ENCODE measurements around the gene MAP2K1.
A peak's percentile ranks its signal among the peaks of the same experiment; 100 is the strongest.
"Not testable (repeated sequence)": the region's sequence is repeated elsewhere in the genome, so short reads cannot be mapped to it uniquely, and the experiment has no call there.

MAP2K1 gene

DNA sequence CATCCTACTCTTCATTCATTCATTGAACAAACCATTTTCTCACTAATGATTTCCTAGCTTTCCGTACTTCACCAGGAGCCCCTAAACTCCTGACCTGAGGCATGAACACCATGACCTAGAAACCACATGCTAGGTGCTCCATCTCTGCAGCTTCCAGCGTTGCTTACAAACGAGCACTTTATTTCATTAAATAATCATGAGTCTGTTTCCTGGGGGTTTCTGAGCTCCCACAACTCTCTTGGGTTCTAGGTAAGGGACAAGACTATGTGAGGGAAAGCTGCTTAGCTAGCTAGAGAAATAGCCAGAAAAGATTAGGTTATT, 1.3 kb downstream of the MAP2K1 start:
- DNase-seq (ENCODE audit: low read depth in 2 of 2): no peak
- peak overlapping the region; percentile 81 to 87 for H3K4me3 ChIP-seq (replicated peaks in 1 of 2; ENCODE audit: low read depth in 2 of 2, low read length in 2 of 2)
- TF ChIP-seq, protein P1, sequence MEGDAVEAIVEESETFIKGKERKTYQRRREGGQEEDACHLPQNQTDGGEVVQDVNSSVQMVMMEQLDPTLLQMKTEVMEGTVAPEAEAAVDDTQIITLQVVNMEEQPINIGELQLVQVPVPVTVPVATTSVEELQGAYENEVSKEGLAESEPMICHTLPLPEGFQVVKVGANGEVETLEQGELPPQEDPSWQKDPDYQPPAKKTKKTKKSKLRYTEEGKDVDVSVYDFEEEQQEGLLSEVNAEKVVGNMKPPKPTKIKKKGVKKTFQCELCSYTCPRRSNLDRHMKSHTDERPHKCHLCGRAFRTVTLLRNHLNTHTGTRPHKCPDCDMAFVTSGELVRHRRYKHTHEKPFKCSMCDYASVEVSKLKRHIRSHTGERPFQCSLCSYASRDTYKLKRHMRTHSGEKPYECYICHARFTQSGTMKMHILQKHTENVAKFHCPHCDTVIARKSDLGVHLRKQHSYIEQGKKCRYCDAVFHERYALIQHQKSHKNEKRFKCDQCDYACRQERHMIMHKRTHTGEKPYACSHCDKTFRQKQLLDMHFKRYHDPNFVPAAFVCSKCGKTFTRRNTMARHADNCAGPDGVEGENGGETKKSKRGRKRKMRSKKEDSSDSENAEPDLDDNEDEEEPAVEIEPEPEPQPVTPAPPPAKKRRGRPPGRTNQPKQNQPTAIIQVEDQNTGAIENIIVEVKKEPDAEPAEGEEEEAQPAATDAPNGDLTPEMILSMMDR (IDR thresholded peaks at IDR 0.05; ENCODE audit: low read depth, low read length): no peak

DNA sequence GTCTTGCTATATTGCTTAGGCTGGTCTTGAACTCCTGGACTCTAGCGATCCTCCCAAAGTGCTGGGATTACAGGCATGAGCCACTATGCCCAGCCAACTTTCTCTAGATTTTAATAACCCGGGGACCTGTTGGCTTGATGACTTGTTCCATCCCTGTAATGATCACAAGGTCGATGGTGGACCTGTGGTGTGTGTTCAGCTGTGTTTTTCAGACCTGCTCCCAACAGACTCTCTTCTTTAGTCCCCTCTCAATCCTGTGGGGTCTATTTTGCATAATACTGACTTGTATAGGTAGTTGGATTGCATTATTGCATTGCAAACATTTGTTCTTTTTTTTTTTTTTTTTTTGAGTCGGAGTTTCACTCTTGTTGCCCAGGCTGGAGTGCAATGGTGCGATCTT, 1.9 kb downstream of the MAP2K1 start:
- peak overlapping the region in 1 of 2 donors; percentile 87 for H3K4me3 ChIP-seq (replicated peaks in 1 of 2; ENCODE audit: low read depth in 2 of 2, low read length in 2 of 2)
- no peak for DNase-seq (ENCODE audit: low read depth in 2 of 2)
- TF ChIP-seq, protein P1 (IDR thresholded peaks at IDR 0.05; ENCODE audit: low read depth, low read length): no peak

DNA sequence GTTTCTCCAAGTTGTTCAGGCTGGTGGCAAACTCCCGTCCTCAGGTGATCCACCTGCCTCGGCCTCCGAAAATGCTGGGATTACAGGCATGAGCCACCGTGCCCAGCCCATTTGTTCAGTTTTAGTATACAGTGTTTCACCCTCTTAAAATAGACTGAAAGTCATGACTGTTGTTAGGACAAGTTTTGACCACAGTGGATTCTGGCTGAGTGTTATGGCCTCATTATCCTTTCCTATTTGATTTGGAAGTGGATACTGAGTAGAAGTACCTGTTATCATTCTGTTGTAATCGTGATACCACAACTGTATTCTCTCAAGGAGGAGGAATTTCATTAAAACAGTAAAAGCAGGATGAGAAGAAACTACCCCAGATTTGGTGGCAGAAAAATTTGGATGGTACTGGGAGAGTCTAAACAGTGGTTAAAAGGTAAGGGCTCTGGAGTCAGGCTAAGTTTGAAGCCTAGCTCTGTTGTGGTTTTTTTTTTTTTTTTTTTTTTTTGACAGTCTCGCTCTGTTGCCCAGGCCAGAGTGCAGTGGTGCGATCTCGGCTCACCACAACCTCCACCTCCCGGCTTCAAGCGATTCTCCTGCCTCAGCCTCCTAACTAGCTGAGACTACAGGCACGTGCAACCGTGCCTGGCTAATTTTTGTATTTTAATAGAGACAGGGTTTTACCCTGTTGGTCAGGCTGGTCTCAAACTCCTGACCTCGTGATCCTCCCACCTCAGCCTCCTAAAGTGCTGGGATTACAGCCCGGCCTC, 2.6 kb downstream of the MAP2K1 start:
- DNase-seq (ENCODE audit: low read depth in 2 of 2): no peak
- no peak overlapping the region for H3K4me3 ChIP-seq (replicated peaks in 1 of 2; ENCODE audit: low read depth in 2 of 2, low read length in 2 of 2)
- TF ChIP-seq, protein P1 (IDR thresholded peaks at IDR 0.05; ENCODE audit: low read depth, low read length): no peak

DNA sequence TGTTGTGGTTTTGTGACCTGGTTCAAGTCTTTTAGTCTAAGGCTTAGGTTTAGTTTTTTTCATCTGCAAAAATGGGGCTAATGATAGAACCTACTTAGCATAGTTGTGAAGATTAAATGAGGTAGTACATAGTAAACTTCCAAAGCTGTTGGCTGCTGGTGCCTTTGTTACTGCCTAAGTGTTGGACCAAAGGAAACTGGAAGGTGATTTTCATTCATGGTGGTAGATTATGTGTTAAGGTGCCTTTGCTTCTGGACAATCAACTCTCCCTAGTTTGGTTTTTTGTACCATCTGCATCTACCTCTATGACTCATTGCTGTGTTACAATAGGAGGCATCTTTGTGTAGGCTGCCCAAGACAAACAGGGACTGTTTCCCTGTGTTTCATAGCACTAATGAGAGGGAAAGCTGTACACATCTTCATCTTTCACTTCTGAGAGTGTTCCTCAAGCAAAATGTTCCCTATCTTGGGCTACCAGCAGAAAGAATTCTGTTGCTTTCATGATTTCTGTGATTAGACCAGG, 3.2 kb downstream of the MAP2K1 start:
- TF ChIP-seq, protein P1 (IDR thresholded peaks at IDR 0.05; ENCODE audit: low read depth, low read length): no peak
- H3K4me3 ChIP-seq (replicated peaks in 1 of 2; ENCODE audit: low read depth in 2 of 2, low read length in 2 of 2): no peak overlapping the region
- peak in 1 of 2 donors; percentile 47 for DNase-seq (ENCODE audit: low read depth in 2 of 2)

DNA sequence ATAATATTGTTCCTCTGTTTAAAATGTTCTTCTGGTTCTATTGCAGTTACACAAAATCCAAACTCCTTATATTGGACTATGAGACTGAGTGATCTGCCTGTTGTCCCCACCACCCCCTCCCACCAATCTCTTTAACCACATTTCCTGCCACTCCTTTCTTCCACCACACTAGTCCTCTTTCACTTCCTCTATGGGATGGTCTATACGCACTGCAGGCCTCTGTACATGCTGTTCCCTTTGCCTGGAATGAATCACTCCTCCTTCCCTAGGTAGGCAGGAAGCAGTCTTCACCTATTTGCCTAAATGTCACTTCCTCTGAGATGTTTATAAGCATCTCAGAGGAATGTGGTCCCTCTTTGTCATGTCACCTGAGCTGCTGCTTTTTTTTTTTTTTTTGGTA, 4.0 kb downstream of the MAP2K1 start:
- H3K4me3 ChIP-seq (replicated peaks in 1 of 2; ENCODE audit: low read depth in 2 of 2, low read length in 2 of 2): no peak overlapping the region
- TF ChIP-seq, protein P1 (IDR thresholded peaks at IDR 0.05; ENCODE audit: low read depth, low read length): no peak
- peak in 1 of 2 donors; percentile 60 for DNase-seq (ENCODE audit: low read depth in 2 of 2)

DNA sequence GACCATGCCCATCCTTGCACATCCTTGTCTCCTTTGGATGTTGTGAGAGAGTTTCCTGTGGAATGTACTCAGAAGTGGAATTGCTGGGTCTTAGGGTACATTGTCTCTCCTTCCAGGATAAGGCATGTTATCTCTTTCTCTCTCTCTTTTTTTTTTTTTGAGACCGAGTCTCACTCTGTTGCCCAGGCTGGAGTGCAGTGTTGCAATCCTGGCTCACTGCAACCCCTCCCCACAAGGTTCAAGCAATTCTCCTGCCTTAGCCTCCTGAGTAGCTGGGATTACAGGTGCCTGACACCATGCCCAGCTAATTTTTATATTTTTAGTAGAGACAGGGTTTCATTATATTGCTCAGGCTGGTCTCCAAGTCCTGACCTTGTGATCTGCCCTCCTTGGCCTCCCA, 6.3 kb downstream of the MAP2K1 start:
- DNase-seq (ENCODE audit: low read depth in 2 of 2): not testable (repeated sequence)

DNA sequence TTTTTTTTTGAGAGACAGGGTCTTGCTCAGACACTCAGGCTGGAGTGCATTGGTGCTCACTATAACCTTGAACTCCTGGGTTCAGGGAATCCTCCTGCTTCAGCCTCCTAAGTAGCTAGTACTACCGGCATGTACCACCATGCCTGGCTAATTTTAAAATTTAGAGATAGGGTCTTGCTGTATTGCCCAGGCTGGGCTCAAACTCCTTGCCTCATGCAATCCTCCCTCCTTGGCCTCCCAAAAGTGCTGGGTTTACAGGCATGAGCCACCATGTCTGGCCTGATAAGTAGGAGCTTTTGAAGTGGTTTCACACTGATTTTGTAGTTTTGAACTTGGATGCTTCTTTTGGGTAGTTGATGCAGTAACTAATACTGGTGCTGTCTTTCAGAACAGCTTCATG, 7.8 kb downstream of the MAP2K1 start:
- no peak for DNase-seq (ENCODE audit: low read depth in 2 of 2)
- TF ChIP-seq, protein P1 (IDR thresholded peaks at IDR 0.05; ENCODE audit: low read depth, low read length): no peak
- no peak overlapping the region for H3K4me3 ChIP-seq (replicated peaks in 1 of 2; ENCODE audit: low read depth in 2 of 2, low read length in 2 of 2)

More for the DNA sequence above, 6.3 kb downstream of the MAP2K1 start:
- not testable (repeated sequence) for H3K4me3 ChIP-seq (replicated peaks in 1 of 2; ENCODE audit: low read depth in 2 of 2, low read length in 2 of 2)

All from cardiac fibroblast (primary cell).